PFSK-1 (cell line): Measurements from ENCODE around the gene LILRA6.

Source experiments
- POLR2AphosphoS5 ChIP-seq: IDR thresholded peaks from 2 replicates; pipeline ENCODE4 v1.6.1; 2012; ENCODE audit warnings: low read depth, mild to moderate bottlenecking, control low read depth, low read length, moderate library complexity
- REST ChIP-seq, 2 experiments: IDR thresholded peaks; 2 replicates each; pipeline versions ENCODE4 v1.6.1 to v1.8.0; 2011 to 2012; ENCODE audit warnings: low read depth in 2 of 2, low read length in 2 of 2, control low read depth in 1 of 2, inconsistent platforms in 1 of 2, mild to moderate bottlenecking in 1 of 2, moderate library complexity in 1 of 2; ENCODE audit not compliant: insufficient read depth in 1 of 2
- TAF1 ChIP-seq: IDR thresholded peaks from 2 replicates; pipeline ENCODE4 v1.6.1; 2012; ENCODE audit warnings: low read length, control low read depth, borderline replicate concordance; ENCODE audit not compliant: insufficient read depth

- TF ChIP-seq TAF1 (no peak), POLR2AphosphoS5 (no peak), REST (IDR thresholded peaks at IDR 0.05; ENCODE audit: insufficient read depth in 1 of 2, low read depth in 2 of 2, low read length in 2 of 2) (no peak)
These were observed 8.6 kb downstream of the LILRA6 start for GRCh38 chr19:54233941-54234340.
